Subcutaneous abdominal adipose tissue (tissue), 5 donors: ENCODE measurements around the gene MED14.

ENCODE experiments used
- H3K27ac ChIP-seq: one replicate; pipeline ENCODE4 v1.7.0; 2013; ENCODE audit warnings: low read depth, mild to moderate bottlenecking, inconsistent platforms, low read length, moderate library complexity
- H3K27me3 ChIP-seq, 5 donors: one replicate each; pipeline ENCODE4 v1.7.0; 2013; ENCODE audit warnings: low read length in 5 of 5, inconsistent platforms in 1 of 5; ENCODE audit not compliant: control insufficient read depth in 5 of 5, insufficient read depth in 4 of 5
- H3K36me3 ChIP-seq, 5 donors: one replicate each; pipeline ENCODE4 v1.7.0; 2013; ENCODE audit warnings: low read length in 5 of 5; ENCODE audit not compliant: control insufficient read depth in 5 of 5, insufficient read depth in 5 of 5
- H3K4me1 ChIP-seq, 5 donors: one replicate each; pipeline ENCODE4 v1.7.0; 2013; ENCODE audit warnings: low read length in 5 of 5, mild to moderate bottlenecking in 3 of 5, moderate library complexity in 1 of 5; ENCODE audit not compliant: control insufficient read depth in 5 of 5, insufficient read depth in 5 of 5
- H3K4me3 ChIP-seq, 5 donors: one replicate each; pipeline ENCODE4 v1.7.0; 2013; ENCODE audit warnings: low read length in 5 of 5, low read depth in 1 of 5
- H3K9ac ChIP-seq, 5 donors: one replicate each; pipeline ENCODE4 v1.7.0; 2013; ENCODE audit warnings: low read length in 5 of 5, mild to moderate bottlenecking in 4 of 5, moderate library complexity in 3 of 5
- H3K9me3 ChIP-seq, 5 donors: one replicate each; pipeline ENCODE4 v1.7.0; 2013; ENCODE audit warnings: low read length in 5 of 5; ENCODE audit not compliant: control insufficient read depth in 5 of 5
- donor health status: healthy.
- donor health status: healthy.
- donor health status: healthy.
- donor health status: healthy.
- donor health status: healthy.

Gene MED14

DNA sequence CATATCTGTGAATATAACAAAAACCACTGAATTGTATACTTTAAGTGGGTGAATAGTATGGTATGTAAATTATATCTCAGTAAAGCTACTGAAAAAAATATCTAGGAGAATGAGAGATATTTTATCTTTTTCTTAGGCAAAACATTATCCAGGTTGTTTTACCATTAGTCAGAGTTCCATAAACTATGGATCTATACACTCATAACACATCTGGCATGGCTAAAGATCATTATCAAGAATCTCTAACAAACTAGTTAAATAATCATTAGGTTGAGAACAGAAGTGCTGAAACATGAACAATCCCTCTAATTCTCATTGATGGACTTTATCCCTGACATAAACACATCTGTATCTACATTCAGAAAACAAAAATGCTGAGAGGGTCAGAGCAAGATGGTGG, 15.6 kb downstream of the MED14 start:
- Histone ChIP-seq H3K27ac (no peak overlapping the region), H3K27me3 (peaks cover 0 to 13% (median 3%) of the 10 kb centered on the region in 5 donors), H3K9ac (no peak overlapping the region), H3K36me3 (peaks cover 0 to 19% (median 7%) of the 10 kb centered on the region in 5 donors), H3K4me1 (no peaks in the 10 kb centered on the region), H3K9me3 (peaks cover 0 to 3% (median 0%) of the 10 kb centered on the region in 5 donors), H3K4me3 (no peak overlapping the region)

DNA sequence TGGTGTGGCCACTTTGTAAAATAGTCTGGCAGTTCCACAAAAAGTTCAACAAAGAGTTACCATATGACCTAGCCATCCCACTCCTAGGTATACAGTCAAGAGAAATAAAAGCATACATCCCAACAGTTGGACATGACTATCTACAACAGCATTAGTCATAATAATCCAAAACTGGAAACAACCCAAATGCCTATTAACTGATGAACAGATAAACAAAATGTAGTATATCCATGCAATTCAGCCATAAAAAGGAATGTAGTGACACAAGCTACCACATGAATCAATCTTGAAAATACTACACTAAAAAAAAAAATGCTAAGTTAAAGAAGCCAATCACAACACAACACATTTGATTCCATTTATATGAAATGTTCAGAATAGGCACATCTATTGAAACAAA, 16.1 kb downstream of the MED14 start:
- no peaks in the 10 kb centered on the region for H3K4me1 ChIP-seq
- H3K4me3 ChIP-seq: no peak overlapping the region
- H3K9ac ChIP-seq: no peak overlapping the region
- H3K36me3 ChIP-seq: peaks cover 0 to 19% (median 10%) of the 10 kb centered on the region in 5 donors
- peaks cover 0 to 3% (median 0%) of the 10 kb centered on the region in 5 donors for H3K9me3 ChIP-seq
- peaks cover 0 to 13% (median 3%) of the 10 kb centered on the region in 5 donors for H3K27me3 ChIP-seq
- H3K27ac ChIP-seq: no peak overlapping the region

DNA sequence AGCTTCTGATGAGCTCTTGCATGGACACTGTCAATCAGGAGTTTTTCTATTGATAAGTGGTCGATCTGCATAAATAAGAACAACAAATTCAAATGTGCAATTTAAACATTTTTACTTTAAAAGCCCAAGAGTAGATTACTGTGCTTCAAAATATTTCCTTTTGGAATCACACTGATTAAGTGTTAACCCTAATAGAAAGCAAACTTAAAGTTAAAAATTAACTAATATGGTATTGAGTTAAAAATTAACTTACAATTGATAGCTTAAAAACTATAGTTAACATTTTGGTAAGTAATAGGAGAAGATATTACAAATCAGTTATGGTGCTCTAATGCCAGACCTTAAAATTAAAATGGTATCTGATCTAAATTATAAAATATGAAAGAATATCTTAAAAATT, 25.9 kb downstream of the MED14 start:
- H3K4me1 ChIP-seq: no peaks in the 10 kb centered on the region
- no peak overlapping the region for H3K9ac ChIP-seq
- H3K27ac ChIP-seq: no peak overlapping the region
- peaks cover 0 to 8% (median 0%) of the 10 kb centered on the region in 5 donors for H3K27me3 ChIP-seq
- peaks cover 15 to 30% (median 22%) of the 10 kb centered on the region in 5 donors for H3K36me3 ChIP-seq
- H3K9me3 ChIP-seq: no peaks in the 10 kb centered on the region
- H3K4me3 ChIP-seq: no peak overlapping the region

DNA sequence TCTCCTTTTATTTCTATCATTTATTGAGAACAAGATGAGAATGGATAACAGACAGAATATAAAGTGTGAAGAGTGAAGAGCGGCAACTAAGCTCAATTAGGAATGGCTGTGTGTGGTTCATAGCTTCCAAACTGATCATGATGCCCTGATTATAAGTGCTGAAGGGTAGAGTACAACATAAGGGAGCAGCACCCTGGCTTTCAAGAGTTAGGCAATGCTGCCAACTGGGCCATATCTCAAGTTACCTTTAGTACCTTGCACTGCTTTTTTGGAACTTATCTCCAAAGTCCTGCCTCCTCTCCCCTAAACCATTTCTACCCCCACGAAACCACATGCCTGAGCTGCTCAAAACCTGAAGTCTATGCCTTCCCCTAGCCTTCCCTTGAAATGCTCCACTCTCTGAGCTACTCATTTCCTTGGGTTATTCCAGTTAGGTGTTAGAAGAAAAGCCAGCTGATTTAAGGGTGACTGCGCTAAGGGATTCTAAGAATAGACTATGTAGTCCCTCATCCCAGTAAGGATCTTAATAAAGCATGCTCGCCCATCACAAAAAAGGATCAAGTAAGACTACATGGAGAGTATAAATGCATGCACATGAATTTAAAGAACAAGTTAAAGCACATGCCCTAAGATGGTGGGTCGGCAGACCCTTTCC, 29.6 kb downstream of the MED14 start:
- Histone ChIP-seq H3K36me3 (peaks cover 10 to 26% (median 12%) of the 10 kb centered on the region in 5 donors), H3K27ac (no peak overlapping the region), H3K9ac (no peak overlapping the region)

GRCh38 chrX:40700640-40701342, 34.6 kb downstream of the MED14 start:
- peaks cover 0 to 4% (median 1%) of the 10 kb centered on the region in 5 donors for H3K27me3 ChIP-seq
- H3K9ac ChIP-seq: no peak overlapping the region
- no peak overlapping the region for H3K27ac ChIP-seq
- no peak overlapping the region for H3K4me3 ChIP-seq
- H3K9me3 ChIP-seq: peaks cover 0 to 5% (median 0%) of the 10 kb centered on the region in 5 donors
- no peaks in the 10 kb centered on the region for H3K4me1 ChIP-seq
- peaks cover 5 to 19% (median 12%) of the 10 kb centered on the region in 5 donors for H3K36me3 ChIP-seq

More for the DNA sequence above, 29.6 kb downstream of the MED14 start:
- no peak overlapping the region for H3K4me3 ChIP-seq
- H3K9me3 ChIP-seq: no peaks in the 10 kb centered on the region
- H3K4me1 ChIP-seq: no peaks in the 10 kb centered on the region
- H3K27me3 ChIP-seq: peaks cover 0 to 8% (median 4%) of the 10 kb centered on the region in 5 donors

DNA sequence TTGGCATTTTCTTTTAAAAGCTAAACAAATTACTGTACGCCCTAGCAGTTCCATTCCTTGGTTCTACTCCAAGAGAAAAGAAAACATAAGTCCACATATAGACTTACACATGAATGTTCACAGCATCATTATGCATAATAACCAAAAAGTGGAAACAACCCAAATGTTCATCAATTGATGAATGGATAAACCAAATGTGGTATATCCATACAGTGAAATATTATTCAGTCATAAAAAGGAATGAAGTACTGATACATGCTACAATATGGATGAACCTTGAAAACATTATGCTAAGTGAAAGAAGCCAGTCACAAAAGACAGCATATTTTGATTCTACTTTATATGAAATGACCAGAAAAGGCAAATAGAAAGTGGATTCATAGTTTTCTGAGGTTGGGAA, 36.5 kb downstream of the MED14 start:
- Histone ChIP-seq H3K27me3 (no peaks in the 10 kb centered on the region), H3K9me3 (peaks cover 0 to 5% (median 0%) of the 10 kb centered on the region in 5 donors), H3K4me3 (no peak overlapping the region), H3K36me3 (peaks cover 0 to 25% (median 15%) of the 10 kb centered on the region in 5 donors), H3K27ac (no peak overlapping the region), H3K4me1 (no peaks in the 10 kb centered on the region), H3K9ac (no peak overlapping the region)

GRCh38 chrX:40694802-40695201, 40.5 kb downstream of the MED14 start:
- no peaks in the 10 kb centered on the region for H3K4me1 ChIP-seq
- peaks cover 3 to 28% (median 18%) of the 10 kb centered on the region in 5 donors for H3K36me3 ChIP-seq
- peaks cover 0 to 5% (median 0%) of the 10 kb centered on the region in 5 donors for H3K9me3 ChIP-seq
- H3K27me3 ChIP-seq: peaks cover 0 to 3% (median 0%) of the 10 kb centered on the region in 5 donors
- H3K27ac ChIP-seq: no peak overlapping the region
- no peak overlapping the region for H3K9ac ChIP-seq
- no peak overlapping the region for H3K4me3 ChIP-seq

GRCh38 chrX:40688929-40689328, 46.4 kb downstream of the MED14 start:
- H3K4me3 ChIP-seq: no peak overlapping the region
- H3K27me3 ChIP-seq: peaks cover 0 to 3% (median 0%) of the 10 kb centered on the region in 5 donors
- H3K36me3 ChIP-seq: peaks cover 4 to 34% (median 13%) of the 10 kb centered on the region in 5 donors
- no peak overlapping the region for H3K27ac ChIP-seq
- no peaks in the 10 kb centered on the region for H3K4me1 ChIP-seq
- H3K9me3 ChIP-seq: no peaks in the 10 kb centered on the region
- no peak overlapping the region for H3K9ac ChIP-seq

GRCh38 chrX:40687169-40687568, 48.2 kb downstream of the MED14 start:
- Histone ChIP-seq H3K9ac (no peak overlapping the region), H3K4me3 (no peak overlapping the region), H3K4me1 (no peaks in the 10 kb centered on the region), H3K36me3 (peaks cover 6 to 32% (median 10%) of the 10 kb centered on the region in 5 donors), H3K9me3 (no peaks in the 10 kb centered on the region), H3K27ac (no peak overlapping the region), H3K27me3 (peaks cover 0 to 2% (median 0%) of the 10 kb centered on the region in 5 donors)

- peaks cover 0 to 4% (median 0%) of the 10 kb centered on the region in 5 donors for H3K27me3 ChIP-seq
Observed at GRCh38 chrX:40685362-40685918, 49.9 kb downstream of the MED14 start.

More at GRCh38 chrX:40685362-40685918, 49.9 kb downstream of the MED14 start:
- Histone ChIP-seq H3K9me3 (no peaks in the 10 kb centered on the region), H3K9ac (no peak overlapping the region), H3K36me3 (peaks cover 5 to 34% (median 10%) of the 10 kb centered on the region in 5 donors), H3K4me1 (no peaks in the 10 kb centered on the region), H3K4me3 (no peak overlapping the region), H3K27ac (no peak overlapping the region)
